Stimulated activated naive CD8-positive, alpha-beta T cell treated with anti-CD3 and anti-CD28 coated beads, Interleukin-15, Interleukin-2, amounts not matched to agents 100 U/mL and 50 U/mL, for 24 hours (primary cell): ENCODE measurements around the gene KHNYN.
"Not testable (repeated sequence)": the region's sequence is repeated elsewhere in the genome, so short reads cannot be mapped to it uniquely, and the experiment has no call there.

Experiments
- ATAC-seq: fragments of 150-1000 bp; cut with Tn5 transposase; one replicate; pipeline ENCODE4 v1.10.0; 2021
- DNase-seq: peaks from one replicate; pipeline ENCODE4 v3.0.0; 2021

The KHNYN gene

GRCh38 chr14:24437736-24438067, 7.9 kb downstream of the KHNYN start:
- no peak for ATAC-seq
- DNase-seq = no peak

- ATAC-seq (no peak), DNase-seq (no peak)
Measured at GRCh38 chr14:24438223-24439097, 8.7 kb downstream of the KHNYN start.

GRCh38 chr14:24439257-24439656, 9.5 kb downstream of the KHNYN start:
- no peak for DNase-seq
- ATAC-seq = no peak

GRCh38 chr14:24439830-24440605, 10.3 kb downstream of the KHNYN start:
- DNase-seq = no peak
- ATAC-seq = no peak

- DNase-seq (no peak), ATAC-seq (no peak)
Measured at GRCh38 chr14:24440606-24441399, 11.0 kb downstream of the KHNYN start.

- ATAC-seq (no peak), DNase-seq (no peak)
Measured at GRCh38 chr14:24441485-24441884, 11.7 kb downstream of the KHNYN start.

GRCh38 chr14:24441904-24442239, 12.1 kb downstream of the KHNYN start:
- DNase-seq (no peak), ATAC-seq (no peak)

GRCh38 chr14:24442240-24443052, 12.7 kb downstream of the KHNYN start, which contains the start of gene SDR39U1:
TSS of gene SDR39U1 (minus strand) at chr14:24442776. CDS start at chr14:24442769, 7 bp downstream.
- ATAC-seq (peak; percentile 91), DNase-seq (peak; percentile 95)

GRCh38 chr14:24443053-24443665, 13.4 kb downstream of the KHNYN start:
- DNase-seq (no peak), ATAC-seq (no peak)

GRCh38 chr14:24450828-24451227, 21.1 kb downstream of the KHNYN start:
- not testable (repeated sequence) for ATAC-seq, DNase-seq

- ATAC-seq (peak; percentile 49), DNase-seq (no peak)
Measured at GRCh38 chr14:24456980-24457379, 27.2 kb downstream of the KHNYN start.

- DNase-seq (no peak), ATAC-seq (no peak)
Measured at GRCh38 chr14:24458736-24459135, 29.0 kb downstream of the KHNYN start.

- ATAC-seq (no peak), DNase-seq (no peak)
Measured at GRCh38 chr14:24459331-24459730, 29.6 kb downstream of the KHNYN start.

GRCh38 chr14:24461336-24461735, 31.6 kb downstream of the KHNYN start:
- DNase-seq (no peak), ATAC-seq (no peak)

- ATAC-seq = peak; percentile 6
- DNase-seq = no peak
Measured at GRCh38 chr14:24463017-24463883, 33.5 kb downstream of the KHNYN start.

GRCh38 chr14:24463884-24464785, 34.4 kb downstream of the KHNYN start:
- no peak for ATAC-seq
- DNase-seq = no peak

GRCh38 chr14:24465368-24465767, 35.6 kb downstream of the KHNYN start:
- ATAC-seq = peak; percentile 46
- DNase-seq = no peak

- DNase-seq (no peak), ATAC-seq (no peak)
Measured at GRCh38 chr14:24465805-24466204, 36.1 kb downstream of the KHNYN start.

GRCh38 chr14:24470450-24470849, 40.7 kb downstream of the KHNYN start:
- not testable (repeated sequence) for ATAC-seq

More at GRCh38 chr14:24470450-24470849, 40.7 kb downstream of the KHNYN start:
- DNase-seq = not testable (repeated sequence)
